ENCODE results near the gene CEP72.
"Not testable (repeated sequence)": the region's sequence is repeated elsewhere in the genome, so short reads cannot be mapped to it uniquely, and the experiment has no call there.

The CEP72 gene

GRCh38 chr5:581941-582340 is 30.2 kb upstream of the CEP72 start:
- DNase-seq, result no peak

- DNase-seq, result not testable (repeated sequence)
These were observed 29.7 kb upstream of the CEP72 start for GRCh38 chr5:582445-582844.

- DNase-seq, result no peak
These were observed 29.1 kb upstream of the CEP72 start for GRCh38 chr5:582936-583635.

GRCh38 chr5:583645-584044 is 28.5 kb upstream of the CEP72 start:
- no peak for DNase-seq

- no peak for DNase-seq
These were observed 27.9 kb upstream of the CEP72 start for GRCh38 chr5:584216-584615.

GRCh38 chr5:584846-585245 is 27.3 kb upstream of the CEP72 start:
- DNase-seq, result no peak

- DNase-seq, result no peak
These were observed 26.6 kb upstream of the CEP72 start for GRCh38 chr5:585556-585955.

- DNase-seq, result no peak
These were observed 26.0 kb upstream of the CEP72 start for GRCh38 chr5:585962-586628.

- no peak for DNase-seq
These were observed 25.3 kb upstream of the CEP72 start for GRCh38 chr5:586751-587285.

GRCh38 chr5:587403-587802 is 24.7 kb upstream of the CEP72 start:
- DNase-seq, result no peak

- no peak for DNase-seq
These were observed 23.6 kb upstream of the CEP72 start for GRCh38 chr5:588406-588995.

- no peak for DNase-seq
These were observed 23.0 kb upstream of the CEP72 start for GRCh38 chr5:589173-589572.

- DNase-seq, result no peak
These were observed 22.6 kb upstream of the CEP72 start for GRCh38 chr5:589588-589987.

- no peak for DNase-seq
These were observed 21.8 kb upstream of the CEP72 start for GRCh38 chr5:590346-590745.

- peak; percentile 16 for DNase-seq
These were observed 20.4 kb upstream of the CEP72 start for GRCh38 chr5:591746-592145.

GRCh38 chr5:592158-592557 is 20.0 kb upstream of the CEP72 start:
- DNase-seq, result no peak

GRCh38 chr5:593511-593910 is 18.6 kb upstream of the CEP72 start:
- no peak for DNase-seq

GRCh38 chr5:594226-594860 is 17.8 kb upstream of the CEP72 start:
- no peak for DNase-seq

- no peak for DNase-seq
These were observed 16.8 kb upstream of the CEP72 start for GRCh38 chr5:595285-595875.

GRCh38 chr5:597871-598563 is 14.1 kb upstream of the CEP72 start:
- no peak for DNase-seq

- no peak for DNase-seq
These were observed 13.6 kb upstream of the CEP72 start for GRCh38 chr5:598564-598890.

GRCh38 chr5:600886-601541 is 11.1 kb upstream of the CEP72 start:
- no peak for DNase-seq
